Measurements from ENCODE around the gene TCAP. TPM values are rescaled to one million over a fixed set of nuclear protein-coding genes. Genes with fewer than 3 reads are reported as not detected.

Gene TCAP
- total and polyA plus RNA-seq, 8 donors = 0.88 to 14.1 (median 2.2) TPM; not detected in 2

DNA sequence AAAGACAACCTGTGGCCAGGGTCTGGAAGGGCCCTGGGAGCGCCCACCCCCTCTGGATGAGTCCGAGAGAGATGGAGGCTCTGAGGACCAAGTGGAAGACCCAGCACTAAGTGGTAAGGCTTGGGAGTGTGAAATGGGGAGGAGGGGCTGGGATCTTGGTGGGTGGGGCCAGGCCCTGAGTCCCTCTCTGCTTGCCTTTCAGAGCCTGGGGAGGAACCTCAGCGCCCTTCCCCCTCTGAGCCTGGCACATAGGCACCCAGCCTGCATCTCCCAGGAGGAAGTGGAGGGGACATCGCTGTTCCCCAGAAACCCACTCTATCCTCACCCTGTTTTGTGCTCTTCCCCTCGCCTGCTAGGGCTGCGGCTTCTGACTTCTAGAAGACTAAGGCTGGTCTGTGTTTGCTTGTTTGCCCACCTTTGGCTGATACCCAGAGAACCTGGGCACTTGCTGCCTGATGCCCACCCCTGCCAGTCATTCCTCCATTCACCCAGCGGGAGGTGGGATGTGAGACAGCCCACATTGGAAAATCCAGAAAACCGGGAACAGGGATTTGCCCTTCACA lies 29.5 kb upstream of the TCAP start:
- intact Hi-C loops (cut with DNase I; ENCODE audit: low total_unique reads) = no loop called here
- 86 to 96% (median 90%) methylated on average over 8 of the region's 8 CpGs for WGBS, 5 donors
- Histone ChIP-seq H3K4me1 (peaks cover 29 to 76% (median 65%) of the 10 kb centered on the region in 4 donors), H3K36me3 (no peaks in the 10 kb centered on the region), H3K4me3 (no peak overlapping the region), H3K9me3 (no peaks in the 10 kb centered on the region), H3K27ac (peak overlapping the region in 1 of 5 donors; percentile 97), H3K27me3 (peaks cover 0 to 28% (median 0%) of the 10 kb centered on the region in 3 donors)
- no peak for TF ChIP-seq POLR2AphosphoS5 (IDR thresholded peaks at IDR 0.05)
- TF ChIP-seq POLR2A (IDR thresholded peaks at IDR 0.05) = no peak
- TF ChIP-seq, protein P1, sequence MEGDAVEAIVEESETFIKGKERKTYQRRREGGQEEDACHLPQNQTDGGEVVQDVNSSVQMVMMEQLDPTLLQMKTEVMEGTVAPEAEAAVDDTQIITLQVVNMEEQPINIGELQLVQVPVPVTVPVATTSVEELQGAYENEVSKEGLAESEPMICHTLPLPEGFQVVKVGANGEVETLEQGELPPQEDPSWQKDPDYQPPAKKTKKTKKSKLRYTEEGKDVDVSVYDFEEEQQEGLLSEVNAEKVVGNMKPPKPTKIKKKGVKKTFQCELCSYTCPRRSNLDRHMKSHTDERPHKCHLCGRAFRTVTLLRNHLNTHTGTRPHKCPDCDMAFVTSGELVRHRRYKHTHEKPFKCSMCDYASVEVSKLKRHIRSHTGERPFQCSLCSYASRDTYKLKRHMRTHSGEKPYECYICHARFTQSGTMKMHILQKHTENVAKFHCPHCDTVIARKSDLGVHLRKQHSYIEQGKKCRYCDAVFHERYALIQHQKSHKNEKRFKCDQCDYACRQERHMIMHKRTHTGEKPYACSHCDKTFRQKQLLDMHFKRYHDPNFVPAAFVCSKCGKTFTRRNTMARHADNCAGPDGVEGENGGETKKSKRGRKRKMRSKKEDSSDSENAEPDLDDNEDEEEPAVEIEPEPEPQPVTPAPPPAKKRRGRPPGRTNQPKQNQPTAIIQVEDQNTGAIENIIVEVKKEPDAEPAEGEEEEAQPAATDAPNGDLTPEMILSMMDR (IDR thresholded peaks at IDR 0.05) = no peak
- TF ChIP-seq EP300 (IDR thresholded peaks at IDR 0.05) = no peak
- no peak for DNase-seq

DNA sequence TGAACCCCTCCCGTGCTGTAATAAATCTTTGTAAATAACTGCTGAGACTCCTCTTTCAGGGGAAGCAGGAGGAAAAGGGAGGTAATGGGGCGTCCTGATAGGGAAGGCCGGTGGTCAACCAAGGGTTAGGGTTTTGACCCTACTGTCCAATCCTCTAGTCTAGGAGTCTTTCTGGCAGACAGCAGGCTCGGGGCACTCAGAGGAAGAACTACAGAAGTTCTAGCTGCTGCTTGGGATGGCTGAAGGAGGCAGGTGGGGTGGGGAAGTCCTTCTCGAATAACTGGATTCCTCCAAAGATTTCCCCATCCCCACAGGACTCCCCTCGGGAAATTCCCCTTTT lies 28.6 kb upstream of the TCAP start:
- DNase-seq = no peak
- H3K27ac ChIP-seq = peak overlapping the region; percentile 85 to 97 (median 93)
- H3K4me1 ChIP-seq = peaks cover 34 to 79% (median 73%) of the 10 kb centered on the region in 4 donors
- intact Hi-C loops (cut with DNase I; ENCODE audit: low total_unique reads) = no loop called here
- no peaks in the 10 kb centered on the region for H3K9me3 ChIP-seq
- peaks cover 0 to 19% (median 0%) of the 10 kb centered on the region in 3 donors for H3K27me3 ChIP-seq
- H3K4me3 ChIP-seq = peak overlapping the region; percentile 78 to 94 (median 87)
- WGBS, 5 donors = 18 to 26% (median 24%) methylated on average over 6 of the region's 6 CpGs
- H3K36me3 ChIP-seq = no peaks in the 10 kb centered on the region
- TF ChIP-seq POLR2A (IDR thresholded peaks at IDR 0.05) (no peak), EP300 (IDR thresholded peaks at IDR 0.05) (no peak), POLR2AphosphoS5 (IDR thresholded peaks at IDR 0.05) (no peak)
- TF ChIP-seq, protein P1 (IDR thresholded peaks at IDR 0.05) = no peak

DNA sequence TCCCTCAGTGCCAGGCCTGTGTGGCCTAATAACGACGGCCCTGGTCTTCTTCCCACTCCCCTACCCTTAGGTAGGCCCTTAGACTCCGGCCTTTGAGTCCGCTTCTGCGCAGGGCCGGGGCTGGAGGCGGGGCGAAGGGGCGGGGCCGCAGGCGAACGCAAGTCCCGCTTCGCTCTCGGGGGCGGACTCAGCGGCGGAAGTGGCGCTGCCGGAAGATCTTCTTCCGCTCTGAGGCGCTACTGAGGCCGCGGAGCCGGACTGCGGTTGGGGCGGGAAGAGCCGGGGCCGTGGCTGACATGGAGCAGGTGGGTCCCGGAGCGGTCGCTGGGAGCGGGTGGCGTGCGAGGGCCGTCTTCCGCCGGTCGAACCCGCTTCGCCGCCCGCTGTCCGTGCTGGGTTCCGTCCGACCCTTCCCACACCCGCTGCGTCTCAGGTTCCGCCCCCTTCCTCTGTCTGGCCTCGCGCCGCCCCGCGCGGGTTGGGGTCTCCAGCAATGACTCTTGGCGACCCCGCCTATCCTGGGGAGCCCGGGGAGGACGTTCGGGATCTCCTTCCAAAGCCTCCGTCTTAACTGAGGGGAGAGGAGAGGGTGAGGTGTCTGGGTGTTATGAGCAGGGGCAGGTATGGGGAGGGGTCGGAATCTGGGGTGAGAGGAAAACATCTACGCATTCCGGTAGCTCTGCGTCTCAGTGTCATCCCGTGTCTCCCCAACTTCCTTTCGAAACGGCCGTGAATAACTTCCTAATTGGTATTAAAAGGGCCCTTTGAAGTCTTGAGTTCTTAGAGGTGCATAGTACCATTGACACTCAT lies 28.0 kb upstream of the TCAP start, which contains the start of gene STARD3:
TSS of gene STARD3 (plus strand) at position 218 of the 810 bp plus-strand sequence. CDS start 16,388 bp downstream, outside the sequence.
- Histone ChIP-seq H3K4me1 (peaks cover 34 to 82% (median 76%) of the 10 kb centered on the region in 4 donors), H3K4me3 (peak within 1 kb of the TSS; percentile 78 to 94 (median 87)), H3K27ac (peak within 1 kb of the TSS; percentile 85 to 97 (median 93)), H3K36me3 (no peaks in the 10 kb centered on the region), H3K9me3 (no peaks in the 10 kb centered on the region), H3K27me3 (peaks cover 0 to 14% (median 0%) of the 10 kb centered on the region in 3 donors)
- WGBS, 5 donors = 0 to 1% (median 0%) methylated on average over 32 to 69 of the region's 69 CpGs
- DNase-seq = peak; percentile 95 to 98
- TF ChIP-seq EP300 (IDR thresholded peaks at IDR 0.05) (no peak), POLR2AphosphoS5 (IDR thresholded peaks at IDR 0.05) (peak; percentile 62 to 86 (median 78))
- intact Hi-C loops (cut with DNase I; ENCODE audit: low total_unique reads) = no loop called here

DNA sequence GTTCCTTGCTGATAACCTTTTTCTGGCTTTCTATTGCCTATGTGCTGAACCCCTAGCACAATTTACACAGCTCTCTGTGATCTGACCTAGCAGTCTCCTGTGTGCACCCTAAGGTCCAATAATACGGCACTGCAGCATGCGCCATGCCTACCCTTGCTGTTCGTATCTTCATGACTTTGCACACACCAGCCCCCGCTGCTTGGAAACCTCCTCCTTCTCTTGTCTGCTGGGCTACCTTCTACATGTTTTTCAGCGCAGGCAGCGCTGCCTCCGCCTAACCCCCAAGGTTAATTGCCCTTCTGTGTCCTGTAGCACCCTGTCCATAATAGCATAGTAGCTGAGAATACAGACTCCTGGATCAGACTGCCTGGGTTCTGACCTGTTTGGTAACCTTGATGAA lies 26.8 kb upstream of the TCAP start:
- Histone ChIP-seq H3K4me3 (peak overlapping the region; percentile 78 to 94 (median 87)), H3K36me3 (peaks cover 0 to under 1% (median 0%) of the 10 kb centered on the region in 4 donors), H3K27me3 (peaks cover 0 to 2% (median 0%) of the 10 kb centered on the region in 3 donors), H3K4me1 (peaks cover 34 to 85% (median 78%) of the 10 kb centered on the region in 4 donors), H3K9me3 (no peaks in the 10 kb centered on the region), H3K27ac (peak overlapping the region in 4 of 5 donors; percentile 1 to 97 (median 94))
- DNase-seq = no peak
- intact Hi-C loops (cut with DNase I; ENCODE audit: low total_unique reads) = no loop called here
- WGBS, 5 donors = 51 to 71% (median 59%) methylated on average over 7 of the region's 7 CpGs
- TF ChIP-seq POLR2AphosphoS5 (IDR thresholded peaks at IDR 0.05) = no peak
- TF ChIP-seq, protein P1 (IDR thresholded peaks at IDR 0.05) = no peak
- TF ChIP-seq EP300 (IDR thresholded peaks at IDR 0.05) = no peak
- no peak for TF ChIP-seq POLR2A (IDR thresholded peaks at IDR 0.05)
